ENCODE data around the gene USP35.

DNA sequence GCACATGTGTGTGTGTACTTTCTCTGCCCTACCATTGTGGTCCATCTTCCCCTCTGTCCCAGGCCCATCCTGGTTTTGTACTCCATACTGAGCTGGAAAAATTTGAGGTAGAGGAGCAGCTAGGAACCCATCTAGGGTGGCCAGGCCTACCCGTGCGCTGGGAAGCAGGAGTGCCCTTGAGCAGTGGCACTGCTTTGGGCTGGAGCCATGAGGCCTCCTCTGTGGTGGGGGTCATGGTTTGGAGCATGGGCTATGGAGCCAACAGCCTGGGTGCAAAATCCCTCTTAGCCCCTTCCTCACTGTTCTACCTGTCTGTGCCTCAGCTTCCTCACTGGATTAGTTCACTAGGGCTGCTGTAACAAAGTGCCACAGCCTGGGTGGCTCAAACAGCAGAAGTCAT is 27.4 kb upstream of the USP35 start:
- TF ChIP-seq ZC3H11A (IDR thresholded peaks at IDR 0.05) (no peak), JUN (IDR thresholded peaks at IDR 0.05) (no peak)

Measured in A549 (cell line).